ENCODE data around the gene C5orf63.

DNA sequence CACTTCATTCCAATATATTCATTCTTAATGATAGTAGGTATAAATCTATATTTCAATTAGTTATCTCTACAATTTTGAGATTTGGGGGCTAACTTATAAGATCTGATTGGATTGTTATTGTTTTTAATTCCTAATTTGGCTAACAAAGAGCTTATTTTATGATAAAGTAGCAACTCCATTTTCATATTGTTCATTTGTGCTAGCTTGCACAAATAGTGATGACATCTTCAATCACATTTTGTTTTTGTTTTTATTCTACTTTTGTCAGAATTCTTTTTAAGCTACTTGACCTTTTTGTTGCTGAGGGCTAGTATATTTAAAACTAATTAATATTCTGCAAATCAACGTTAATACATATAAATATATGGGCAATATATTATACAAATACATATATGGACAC lies 65.8 kb downstream of the C5orf63 start:
- TF ChIP-seq, protein P1, sequence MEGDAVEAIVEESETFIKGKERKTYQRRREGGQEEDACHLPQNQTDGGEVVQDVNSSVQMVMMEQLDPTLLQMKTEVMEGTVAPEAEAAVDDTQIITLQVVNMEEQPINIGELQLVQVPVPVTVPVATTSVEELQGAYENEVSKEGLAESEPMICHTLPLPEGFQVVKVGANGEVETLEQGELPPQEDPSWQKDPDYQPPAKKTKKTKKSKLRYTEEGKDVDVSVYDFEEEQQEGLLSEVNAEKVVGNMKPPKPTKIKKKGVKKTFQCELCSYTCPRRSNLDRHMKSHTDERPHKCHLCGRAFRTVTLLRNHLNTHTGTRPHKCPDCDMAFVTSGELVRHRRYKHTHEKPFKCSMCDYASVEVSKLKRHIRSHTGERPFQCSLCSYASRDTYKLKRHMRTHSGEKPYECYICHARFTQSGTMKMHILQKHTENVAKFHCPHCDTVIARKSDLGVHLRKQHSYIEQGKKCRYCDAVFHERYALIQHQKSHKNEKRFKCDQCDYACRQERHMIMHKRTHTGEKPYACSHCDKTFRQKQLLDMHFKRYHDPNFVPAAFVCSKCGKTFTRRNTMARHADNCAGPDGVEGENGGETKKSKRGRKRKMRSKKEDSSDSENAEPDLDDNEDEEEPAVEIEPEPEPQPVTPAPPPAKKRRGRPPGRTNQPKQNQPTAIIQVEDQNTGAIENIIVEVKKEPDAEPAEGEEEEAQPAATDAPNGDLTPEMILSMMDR (IDR thresholded peaks at IDR 0.05; ENCODE audit: extremely low read depth in 1 of 2, insufficient read depth in 1 of 2, low read depth in 1 of 2, low read length in 2 of 2) = no peak
- TF ChIP-seq EZH2 (IDR thresholded peaks at IDR 0.05; ENCODE audit: borderline replicate concordance, low read depth, low read length, severe bottlenecking) = no peak
- no peak for TF ChIP-seq GATA2 (IDR thresholded peaks at IDR 0.05; ENCODE audit: insufficient read depth, insufficient read length, low read depth, low read length)
- TF ChIP-seq POLR2A (IDR thresholded peaks at IDR 0.05; ENCODE audit: low read depth, low read length) = no peak
- no peak for TF ChIP-seq POLR2AphosphoS5 (IDR thresholded peaks at IDR 0.05; ENCODE audit: insufficient read depth, low read depth, low read length)
- TF ChIP-seq, protein P2, sequence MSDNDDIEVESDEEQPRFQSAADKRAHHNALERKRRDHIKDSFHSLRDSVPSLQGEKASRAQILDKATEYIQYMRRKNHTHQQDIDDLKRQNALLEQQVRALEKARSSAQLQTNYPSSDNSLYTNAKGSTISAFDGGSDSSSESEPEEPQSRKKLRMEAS (IDR thresholded peaks at IDR 0.05; ENCODE audit: insufficient read depth, insufficient read length) = no peak
- TF ChIP-seq JUN (IDR thresholded peaks at IDR 0.05; ENCODE audit: borderline replicate concordance, insufficient read depth, insufficient read length, low read depth) = no peak
- no peak for TF ChIP-seq MYC (IDR thresholded peaks at IDR 0.05; ENCODE audit: low read depth, low read length)
- no peak for TF ChIP-seq FOS (IDR thresholded peaks at IDR 0.05; ENCODE audit: borderline replicate concordance, insufficient read depth, low read length)
